ENCODE data around the gene TMEM31. TPM values are rescaled to one million over a fixed set of nuclear protein-coding genes. Genes with fewer than 3 reads are reported as not detected.

Gene TMEM31
- total and polyA plus RNA-seq, 2 experiments from 2014 or later = 0.60 TPM; not detected in 1

DNA sequence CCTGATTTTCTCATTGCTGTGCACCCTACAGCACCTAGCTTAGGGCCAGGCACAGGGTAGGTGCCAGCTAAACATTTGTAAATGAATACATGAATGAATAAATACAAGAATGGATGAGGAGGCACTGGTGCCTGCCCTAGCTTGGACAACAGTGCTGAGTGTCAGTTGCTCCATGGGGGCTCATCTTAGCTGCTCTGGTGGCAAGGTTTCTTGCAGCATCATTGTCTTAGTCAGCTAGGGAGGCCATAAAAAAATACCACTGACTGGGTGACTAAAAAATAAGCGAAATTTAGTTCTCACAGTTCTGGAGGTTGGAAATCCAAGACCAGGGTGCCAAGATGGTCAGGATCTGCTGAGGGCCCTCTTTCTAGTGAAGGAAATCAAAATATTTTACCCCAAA is 31.2 kb downstream of the TMEM31 start (continued):
- no peak for TF ChIP-seq ZNF462 (CRISPR knock-in tag; IDR thresholded peaks at IDR 0.05)
- TF ChIP-seq REST (IDR thresholded peaks at IDR 0.05; ENCODE audit: unreplicated experiment) = no peak

- H3K4me3 Mint-ChIP-seq = peak overlapping the region; percentile 89
- peaks cover 10% of the 10 kb centered on the region; the same call in 2 of the 3 replicates for H3K36me3 Mint-ChIP-seq (ENCODE audit: low read depth)
- ATAC-seq (peak; percentile 78), DNase-seq (ENCODE audit: low spot score) (peak; percentile 80)
- Histone ChIP-seq H3K79me2 (replicated peaks; ENCODE audit: insufficient read depth) (peaks cover 49% of the 10 kb centered on the region), H3K36me3 (ENCODE audit: insufficient read depth) (no peaks in the 10 kb centered on the region), H3K27me3 (ENCODE audit: insufficient read depth) (no peaks in the 10 kb centered on the region), H3K4me2 (peak overlapping the region; percentile 91), H3K4me3 (peak overlapping the region; percentile 75), H3K27ac (ENCODE audit: low read depth) (peak overlapping the region; percentile 94), H3F3A (replicated peaks; ENCODE audit: low read depth) (peaks cover 8% of the 10 kb centered on the region; the same call in 1 of the 2 replicates), H3K9me2 (ENCODE audit: insufficient read depth) (no peaks in the 10 kb centered on the region), H3K4me1 (ENCODE audit: insufficient read depth) (peaks cover 9% of the 10 kb centered on the region; the same call in 1 of the 2 replicates), H2AFZ (no peak overlapping the region), H4K20me1 (replicated peaks; ENCODE audit: insufficient read depth) (peaks cover 10% of the 10 kb centered on the region; the same call in 1 of the 2 replicates)
- TF ChIP-seq POLR2AphosphoS5 (IDR thresholded peaks at IDR 0.05; ENCODE audit: low read depth) = peak; percentile 56; the same call in 1 of the 2 replicates
- no peak for TF ChIP-seq JUNB (IDR thresholded peaks at IDR 0.05; ENCODE audit: unreplicated experiment)
- TF ChIP-seq ETS1 (IDR thresholded peaks at IDR 0.05) = no peak
- no peak for TF ChIP-seq EZH2phosphoT487 (IDR thresholded peaks at IDR 0.05; ENCODE audit: unreplicated experiment)
- TF ChIP-seq REST (IDR thresholded peaks at IDR 0.05; ENCODE audit: unreplicated experiment) = no peak
- TF ChIP-seq STAT1 (IDR thresholded peaks at IDR 0.05; ENCODE audit: unreplicated experiment) = no peak
- TF ChIP-seq NANOG (IDR thresholded peaks at IDR 0.05; ENCODE audit: borderline replicate concordance) = peak; percentile 96
- peaks cover 39% of the 10 kb centered on the region for H3K4me1 Mint-ChIP-seq
- H3K27me3 Mint-ChIP-seq (ENCODE audit: insufficient read depth, low read depth, poor library complexity) = peaks cover 2% of the 10 kb centered on the region
- H3K27ac Mint-ChIP-seq = peak overlapping the region; percentile 98
- no peaks in the 10 kb centered on the region for H3K9me3 Mint-ChIP-seq
Observed at GRCh38 chrX:103742339-103742738, 31.6 kb downstream of the TMEM31 start.

Measured in GM23338 (cell line).